ENCODE data around the gene BLMH. TPM values are rescaled to one million over a fixed set of nuclear protein-coding genes. Genes with fewer than 3 reads are reported as not detected.

Gene BLMH
- total RNA-seq, result 10 to 100 TPM; 18.7 to 48.1 TPM

- H3K36me3 ChIP-seq (replicated peaks in 1 of 2; ENCODE audit: insufficient read depth in 1 of 2, low read depth in 2 of 2), result peaks cover 0 to 7% of the 10 kb centered on the region in 2 donors
- DNase-seq, result peak; percentile 73 to 83 (median 80)
- peaks cover 11% of the 10 kb centered on the region for H3K4me1 ChIP-seq
- ATAC-seq, result peak; percentile 90
- no peaks in the 10 kb centered on the region for H3K27me3 ChIP-seq
- H3K4me3 ChIP-seq, result peak within 1 kb of the TSS; percentile 86 to 98
- peak within 1 kb of the TSS in 3 of 4 donors; percentile 63 to 70 (median 65) for H3K27ac ChIP-seq
- WGBS, 2 donors, result 0% methylated on average over 82 of the region's 89 CpGs; no CpG with 5 or more reads in 1 of the 2 donors
- TF ChIP-seq CTCF (IDR thresholded peaks at IDR 0.05), result no peak
- peak; percentile 62 to 68 (median 68) for TF ChIP-seq POLR2A (IDR thresholded peaks at IDR 0.05)
- H3K9me3 ChIP-seq, result no peaks in the 10 kb centered on the region
- intact Hi-C loops (cut with DNase I), result no loop called here
These were observed at the start of gene BLMH for GRCh38 chr17:30291543-30292285. Gene BLMH (minus strand): TSS chr17:30291944. CDS start chr17:30291819, 125 bp downstream.

GRCh38 chr17:30340801-30341356 lies 49.1 kb upstream of the BLMH start:
- ATAC-seq (no peak), DNase-seq (no peak)
- Histone ChIP-seq H3K4me1 (peaks cover 56% of the 10 kb centered on the region), H3K27ac (peak overlapping the region in 2 of 4 donors; percentile 19 to 55), H3K36me3 (replicated peaks in 1 of 2; ENCODE audit: insufficient read depth in 1 of 2, low read depth in 2 of 2) (no peaks in the 10 kb centered on the region), H3K27me3 (no peaks in the 10 kb centered on the region), H3K4me3 (no peak overlapping the region), H3K9me3 (no peaks in the 10 kb centered on the region)
- intact Hi-C loops (cut with DNase I), result no loop called here
- TF ChIP-seq CTCF (IDR thresholded peaks at IDR 0.05), result no peak
- TF ChIP-seq POLR2A (IDR thresholded peaks at IDR 0.05), result no peak
- 49 to 52% methylated on average over 6 of the region's 6 CpGs for WGBS, 2 donors

- TF ChIP-seq CTCF (IDR thresholded peaks at IDR 0.05) (no peak), POLR2A (IDR thresholded peaks at IDR 0.05) (no peak)
- no peaks in the 10 kb centered on the region for H3K9me3 ChIP-seq
- no peaks in the 10 kb centered on the region for H3K27me3 ChIP-seq
- H3K27ac ChIP-seq, result no peak overlapping the region
- H3K4me3 ChIP-seq, result no peak overlapping the region
- 74 to 77% methylated on average over 2 of the region's 2 CpGs for WGBS, 2 donors
- no peaks in the 10 kb centered on the region for H3K36me3 ChIP-seq (replicated peaks in 1 of 2; ENCODE audit: insufficient read depth in 1 of 2, low read depth in 2 of 2)
- H3K4me1 ChIP-seq, result peaks cover 38% of the 10 kb centered on the region
- DNase-seq (no peak), ATAC-seq (no peak)
- intact Hi-C loops (cut with DNase I), result loop anchor here (10.0 kb wide), 1 partner anchor 234 kb away; no protein-coding TSS in a partner anchor
These were observed 47.3 kb upstream of the BLMH start for GRCh38 chr17:30339086-30339485.

- Histone ChIP-seq H3K9me3 (no peaks in the 10 kb centered on the region), H3K27me3 (no peaks in the 10 kb centered on the region), H3K4me1 (peaks cover 33% of the 10 kb centered on the region), H3K4me3 (no peak overlapping the region), H3K27ac (peak overlapping the region in 3 of 4 donors; percentile 11 to 71 (median 44)), H3K36me3 (replicated peaks in 1 of 2; ENCODE audit: insufficient read depth in 1 of 2, low read depth in 2 of 2) (no peaks in the 10 kb centered on the region)
- intact Hi-C loops (cut with DNase I), result loop anchor here (10.0 kb wide), 1 partner anchor 233 kb away; no protein-coding TSS in a partner anchor
- TF ChIP-seq CTCF (IDR thresholded peaks at IDR 0.05) (no peak), POLR2A (IDR thresholded peaks at IDR 0.05) (no peak)
- 83 to 100% methylated on average over 1 of the region's 1 CpG for WGBS, 2 donors
- ATAC-seq (no peak), DNase-seq (no peak)
These were observed 45.8 kb upstream of the BLMH start for GRCh38 chr17:30337393-30337999.
